ENCODE results near the gene CCL7.
"Not testable (repeated sequence)": the region's sequence is repeated elsewhere in the genome, so short reads cannot be mapped to it uniquely, and the experiment has no call there.

Gene CCL7

GRCh38 chr17:34269969-34270368, at the start of gene CCL7:
Gene CCL7 (plus strand): TSS chr17:34270221. CDS start chr17:34270291, 70 bp downstream.
- Histone ChIP-seq H3K9me3 (no peaks in the 10 kb centered on the region), H3K36me3 (replicated peaks) (no peaks in the 10 kb centered on the region), H3K27me3 (ENCODE audit: low read depth) (no peaks in the 10 kb centered on the region; the same call in 1 of the 2 replicates), H3K4me3 (no peak within 1 kb of the TSS), H3K4me1 (no peaks in the 10 kb centered on the region)
- in situ Hi-C loops (cut with MboI; ENCODE audit: low sequenced_read_pairs): no loop called here
- DNase-seq (ENCODE audit: low spot score in 2 of 2): no peak

GRCh38 chr17:34220752-34221395, 49.1 kb upstream of the CCL7 start:
- Histone ChIP-seq H3K27me3 (ENCODE audit: low read depth) (peaks cover 3% of the 10 kb centered on the region; the same call in 1 of the 2 replicates), H3K9me3 (no peaks in the 10 kb centered on the region), H3K4me1 (no peaks in the 10 kb centered on the region), H3K36me3 (replicated peaks) (no peaks in the 10 kb centered on the region), H3K4me3 (no peak overlapping the region)
- DNase-seq (ENCODE audit: low spot score in 2 of 2): no peak
- in situ Hi-C loops (cut with MboI; ENCODE audit: low sequenced_read_pairs): no loop called here

GRCh38 chr17:34221411-34221810, 48.6 kb upstream of the CCL7 start:
- DNase-seq (ENCODE audit: low spot score in 2 of 2): no peak
- Histone ChIP-seq H3K4me1 (no peaks in the 10 kb centered on the region), H3K27me3 (ENCODE audit: low read depth) (peaks cover 3% of the 10 kb centered on the region; the same call in 1 of the 2 replicates), H3K4me3 (no peak overlapping the region), H3K36me3 (replicated peaks) (no peaks in the 10 kb centered on the region), H3K9me3 (no peaks in the 10 kb centered on the region)
- in situ Hi-C loops (cut with MboI; ENCODE audit: low sequenced_read_pairs): no loop called here

GRCh38 chr17:34222722-34223497, 47.1 kb upstream of the CCL7 start:
- Histone ChIP-seq H3K4me3 (no peak overlapping the region), H3K4me1 (no peaks in the 10 kb centered on the region), H3K9me3 (no peaks in the 10 kb centered on the region), H3K36me3 (replicated peaks) (no peaks in the 10 kb centered on the region), H3K27me3 (ENCODE audit: low read depth) (peaks cover 3% of the 10 kb centered on the region; the same call in 1 of the 2 replicates)
- DNase-seq (ENCODE audit: low spot score in 2 of 2): no peak
- in situ Hi-C loops (cut with MboI; ENCODE audit: low sequenced_read_pairs): no loop called here

- H3K4me3 ChIP-seq: no peak overlapping the region
- no peak for DNase-seq (ENCODE audit: low spot score in 2 of 2)
- H3K27me3 ChIP-seq (ENCODE audit: low read depth): peaks cover 3% of the 10 kb centered on the region; the same call in 1 of the 2 replicates
- in situ Hi-C loops (cut with MboI; ENCODE audit: low sequenced_read_pairs): no loop called here
- no peaks in the 10 kb centered on the region for H3K4me1 ChIP-seq
- H3K9me3 ChIP-seq: no peaks in the 10 kb centered on the region
- no peaks in the 10 kb centered on the region for H3K36me3 ChIP-seq (replicated peaks)
Observed at GRCh38 chr17:34225046-34225445, 45.0 kb upstream of the CCL7 start.

GRCh38 chr17:34226011-34226743, 43.8 kb upstream of the CCL7 start:
- H3K36me3 ChIP-seq (replicated peaks): no peaks in the 10 kb centered on the region
- no peaks in the 10 kb centered on the region for H3K4me1 ChIP-seq
- no peaks in the 10 kb centered on the region for H3K9me3 ChIP-seq
- H3K27me3 ChIP-seq (ENCODE audit: low read depth): peaks cover 3% of the 10 kb centered on the region; the same call in 1 of the 2 replicates
- in situ Hi-C loops (cut with MboI; ENCODE audit: low sequenced_read_pairs): no loop called here
- no peak for DNase-seq (ENCODE audit: low spot score in 2 of 2)
- no peak overlapping the region for H3K4me3 ChIP-seq

GRCh38 chr17:34226744-34227034, 43.3 kb upstream of the CCL7 start:
- in situ Hi-C loops (cut with MboI; ENCODE audit: low sequenced_read_pairs): no loop called here
- peaks cover 3% of the 10 kb centered on the region; the same call in 1 of the 2 replicates for H3K27me3 ChIP-seq (ENCODE audit: low read depth)
- H3K4me1 ChIP-seq: no peaks in the 10 kb centered on the region
- no peak overlapping the region for H3K4me3 ChIP-seq
- no peak for DNase-seq (ENCODE audit: low spot score in 2 of 2)
- no peaks in the 10 kb centered on the region for H3K9me3 ChIP-seq
- H3K36me3 ChIP-seq (replicated peaks): no peaks in the 10 kb centered on the region

GRCh38 chr17:34227293-34227692, 42.7 kb upstream of the CCL7 start:
- H3K9me3 ChIP-seq; H3K4me3 ChIP-seq; H3K27me3 ChIP-seq (ENCODE audit: low read depth); H3K4me1 ChIP-seq; H3K36me3 ChIP-seq (replicated peaks); in situ Hi-C loops (cut with MboI; ENCODE audit: low sequenced_read_pairs); DNase-seq (ENCODE audit: low spot score in 2 of 2): not testable (repeated sequence)

- in situ Hi-C loops (cut with MboI; ENCODE audit: low sequenced_read_pairs): no loop called here
- H3K4me1 ChIP-seq: no peaks in the 10 kb centered on the region
- no peak overlapping the region for H3K4me3 ChIP-seq
- no peaks in the 10 kb centered on the region for H3K9me3 ChIP-seq
- H3K36me3 ChIP-seq (replicated peaks): no peaks in the 10 kb centered on the region
- DNase-seq (ENCODE audit: low spot score in 2 of 2): no peak
- H3K27me3 ChIP-seq (ENCODE audit: low read depth): peaks cover 3% of the 10 kb centered on the region; the same call in 1 of the 2 replicates
Observed at GRCh38 chr17:34227707-34228106, 42.3 kb upstream of the CCL7 start.

- Histone ChIP-seq H3K36me3 (replicated peaks) (no peaks in the 10 kb centered on the region), H3K27me3 (ENCODE audit: low read depth) (peaks cover 3% of the 10 kb centered on the region; the same call in 1 of the 2 replicates), H3K4me3 (no peak overlapping the region), H3K9me3 (no peaks in the 10 kb centered on the region), H3K4me1 (no peaks in the 10 kb centered on the region)
- no peak for DNase-seq (ENCODE audit: low spot score in 2 of 2)
- in situ Hi-C loops (cut with MboI; ENCODE audit: low sequenced_read_pairs): no loop called here
Observed at GRCh38 chr17:34228781-34229180, 41.2 kb upstream of the CCL7 start.

- DNase-seq (ENCODE audit: low spot score in 2 of 2): no peak
- in situ Hi-C loops (cut with MboI; ENCODE audit: low sequenced_read_pairs): no loop called here
- no peaks in the 10 kb centered on the region; the same call in 1 of the 2 replicates for H3K4me1 ChIP-seq
- no peaks in the 10 kb centered on the region for H3K36me3 ChIP-seq (replicated peaks)
- peaks cover 3% of the 10 kb centered on the region; the same call in 1 of the 2 replicates for H3K27me3 ChIP-seq (ENCODE audit: low read depth)
- no peaks in the 10 kb centered on the region for H3K9me3 ChIP-seq
- no peak overlapping the region for H3K4me3 ChIP-seq
Observed at GRCh38 chr17:34230342-34230741, 39.7 kb upstream of the CCL7 start.

- in situ Hi-C loops (cut with MboI; ENCODE audit: low sequenced_read_pairs): no loop called here
Observed at GRCh38 chr17:34234616-34235015, 35.4 kb upstream of the CCL7 start.

GRCh38 chr17:34235389-34236028, 34.5 kb upstream of the CCL7 start:
- in situ Hi-C loops (cut with MboI; ENCODE audit: low sequenced_read_pairs): no loop called here
- H3K27me3 ChIP-seq (ENCODE audit: low read depth): no peaks in the 10 kb centered on the region
- no peaks in the 10 kb centered on the region for H3K36me3 ChIP-seq (replicated peaks)
- H3K9me3 ChIP-seq: no peaks in the 10 kb centered on the region
- H3K4me3 ChIP-seq: no peak overlapping the region
- H3K4me1 ChIP-seq: no peaks in the 10 kb centered on the region; the same call in 1 of the 2 replicates
- DNase-seq (ENCODE audit: low spot score in 2 of 2): no peak

More at GRCh38 chr17:34234616-34235015, 35.4 kb upstream of the CCL7 start:
- Histone ChIP-seq H3K36me3 (replicated peaks) (no peaks in the 10 kb centered on the region), H3K4me1 (no peaks in the 10 kb centered on the region; the same call in 1 of the 2 replicates), H3K4me3 (no peak overlapping the region), H3K27me3 (ENCODE audit: low read depth) (no peaks in the 10 kb centered on the region), H3K9me3 (no peaks in the 10 kb centered on the region)
- DNase-seq (ENCODE audit: low spot score in 2 of 2): no peak

Measured in HAP-1 (cell line).